HG03064 (cell line): Measurements from ENCODE around the gene C1orf226.
"Not testable (repeated sequence)": the region's sequence is repeated elsewhere in the genome, so short reads cannot be mapped to it uniquely, and the experiment has no call there.

Source experiments
- ATAC-seq: cut with Tn5 transposase; IDR thresholded peaks from one replicate; pipeline ENCODE4 v1.9.1; 2021; ENCODE audit warnings: low read depth; ENCODE audit not compliant: unreplicated experiment

C1orf226 gene

DNA sequence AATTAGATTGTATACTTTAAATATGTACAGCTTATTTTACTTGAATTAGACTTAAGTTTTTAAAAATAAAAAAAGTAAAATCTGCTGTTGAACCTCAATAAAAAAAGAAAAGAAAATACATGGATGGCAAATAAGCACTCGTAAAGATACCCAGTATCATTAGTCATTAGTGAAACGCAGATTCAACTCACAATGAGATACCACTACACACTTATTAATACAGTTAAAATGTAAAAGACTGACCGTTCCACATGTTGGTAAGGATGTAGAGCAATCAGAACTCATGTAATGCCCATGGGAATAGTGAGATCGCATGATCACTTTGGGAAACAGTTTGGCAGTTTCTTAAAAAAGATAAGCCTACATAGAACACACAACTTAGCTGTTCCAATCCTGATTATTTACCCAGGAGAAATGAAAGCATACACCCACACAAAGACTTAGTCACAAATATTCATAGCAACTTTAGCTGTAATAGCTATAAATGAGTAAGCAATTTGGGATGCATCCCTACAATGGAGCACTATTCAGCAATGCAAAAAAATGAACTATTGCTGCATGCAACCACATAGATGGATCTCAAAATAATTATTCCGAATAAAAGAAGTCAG lies 23.1 kb downstream of the C1orf226 start:
- no peak for ATAC-seq

DNA sequence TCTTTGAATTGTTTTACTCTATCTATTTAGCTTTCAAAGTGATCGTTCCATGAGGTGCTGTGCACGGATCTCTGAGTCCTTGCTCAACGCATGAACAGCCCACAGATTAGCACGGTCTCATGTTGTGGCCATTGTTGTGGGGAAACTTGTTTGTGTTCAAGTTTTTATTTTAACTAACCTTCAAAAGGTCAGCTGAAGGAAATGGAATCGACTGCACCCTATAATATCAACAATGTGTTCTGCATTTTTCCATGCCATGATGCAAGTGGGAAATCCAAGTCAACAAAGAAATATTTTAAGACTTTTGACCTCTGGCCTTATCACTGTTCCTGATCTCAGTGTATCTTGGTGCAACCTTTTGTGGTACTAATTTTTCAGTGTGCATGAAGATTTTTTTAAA lies 24.3 kb downstream of the C1orf226 start:
- no peak for ATAC-seq

DNA sequence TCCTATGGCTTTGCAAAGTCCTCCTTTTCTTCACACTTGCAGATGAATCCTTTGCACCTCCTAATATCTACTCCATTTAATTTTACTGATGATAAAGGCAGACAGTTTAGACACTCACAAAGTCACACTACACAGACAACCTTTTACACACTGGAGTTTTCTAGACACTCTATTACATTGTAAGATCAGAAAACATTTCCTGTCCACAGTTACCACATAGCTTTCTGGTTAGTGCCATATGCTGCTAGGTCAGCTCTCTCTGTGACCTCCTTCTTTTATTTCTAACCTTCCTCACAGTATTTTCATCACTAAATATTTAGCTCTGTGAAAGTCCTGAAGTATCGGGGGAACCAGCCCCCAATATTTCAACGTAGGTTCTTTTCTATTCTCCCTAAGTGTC lies 25.3 kb downstream of the C1orf226 start:
- no peak for ATAC-seq

DNA sequence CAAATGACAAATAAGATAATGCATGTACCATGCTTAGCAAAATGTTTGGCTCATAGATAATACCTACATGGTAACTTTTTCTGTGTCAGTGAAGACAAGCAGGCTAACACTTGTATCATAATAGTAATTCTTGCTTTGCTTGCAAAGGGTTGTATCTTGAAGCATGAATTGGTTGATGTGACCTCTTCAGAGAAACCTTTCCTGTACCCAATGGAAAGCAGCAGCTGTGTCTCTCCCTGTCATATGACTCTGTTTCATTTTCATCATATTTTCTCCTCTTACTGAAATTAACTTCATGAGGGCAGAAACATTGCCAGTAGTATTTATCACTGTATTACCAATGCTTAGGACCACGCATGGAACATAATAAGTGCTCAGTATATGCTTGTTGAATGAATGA lies 26.0 kb downstream of the C1orf226 start:
- ATAC-seq = no peak

DNA sequence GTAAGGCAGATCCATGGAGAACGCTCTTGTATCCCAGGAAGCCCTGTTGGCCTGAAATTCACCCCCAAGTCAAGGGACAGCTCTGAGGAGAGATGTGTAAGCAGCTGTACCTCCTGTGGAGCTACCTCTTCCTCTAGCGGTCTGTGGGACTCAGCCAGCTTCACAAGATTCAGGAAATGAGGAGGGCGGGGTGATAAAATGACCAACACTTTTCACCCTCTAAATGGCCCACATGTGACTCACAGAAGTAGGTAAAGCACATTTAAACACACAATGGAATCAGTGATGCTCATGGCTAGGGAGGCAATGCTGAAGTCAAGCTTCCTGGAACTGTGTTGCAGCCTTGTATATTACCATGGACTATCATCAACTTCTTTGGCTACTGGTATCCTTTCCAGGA lies 30.5 kb downstream of the C1orf226 start, which contains the start of gene SH2D1B:
Gene SH2D1B (minus strand): TSS at position 135 of the 400 bp plus-strand sequence. CDS start 120 bp downstream, at position 15.
- no peak for ATAC-seq

DNA sequence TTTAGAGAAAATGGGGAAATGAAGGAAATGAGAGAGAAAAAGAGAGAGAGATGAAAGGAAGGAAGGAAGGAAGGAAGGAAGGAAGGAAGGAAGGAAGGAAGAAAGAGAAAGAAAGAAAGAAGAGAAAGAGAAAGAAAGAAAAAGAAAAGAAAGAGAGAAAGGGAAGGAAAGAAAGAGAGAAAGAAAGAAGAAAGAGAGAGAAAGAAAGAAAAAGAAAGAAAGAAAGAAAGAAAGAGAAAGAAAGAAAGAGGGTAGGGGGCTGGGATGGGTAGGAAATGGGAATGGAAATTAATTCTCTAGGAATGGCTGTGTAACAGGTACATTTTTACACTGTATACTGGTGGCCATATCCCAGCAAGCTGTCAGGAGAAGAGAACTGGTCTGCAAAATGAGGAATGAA lies 34.7 kb downstream of the C1orf226 start:
- no peak for ATAC-seq

DNA sequence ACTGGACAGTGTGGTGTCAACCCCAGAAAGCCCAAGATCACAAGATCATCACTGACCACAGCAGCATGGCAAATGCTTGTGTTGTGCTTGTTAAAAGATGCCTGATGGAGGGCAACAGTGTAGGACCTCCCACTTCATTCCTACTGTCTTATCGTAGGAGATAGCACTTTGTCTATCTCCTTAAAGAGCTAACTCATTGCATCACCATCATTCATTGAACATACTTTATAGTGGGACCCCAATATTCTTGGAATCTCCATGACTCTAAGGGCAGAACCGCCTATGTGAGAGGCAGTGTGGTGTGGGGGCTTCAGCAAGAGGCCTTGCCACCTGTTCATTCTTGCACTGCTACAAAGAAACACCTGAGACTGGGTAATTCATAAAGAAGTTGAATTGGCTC lies 35.4 kb downstream of the C1orf226 start:
- ATAC-seq = no peak

DNA sequence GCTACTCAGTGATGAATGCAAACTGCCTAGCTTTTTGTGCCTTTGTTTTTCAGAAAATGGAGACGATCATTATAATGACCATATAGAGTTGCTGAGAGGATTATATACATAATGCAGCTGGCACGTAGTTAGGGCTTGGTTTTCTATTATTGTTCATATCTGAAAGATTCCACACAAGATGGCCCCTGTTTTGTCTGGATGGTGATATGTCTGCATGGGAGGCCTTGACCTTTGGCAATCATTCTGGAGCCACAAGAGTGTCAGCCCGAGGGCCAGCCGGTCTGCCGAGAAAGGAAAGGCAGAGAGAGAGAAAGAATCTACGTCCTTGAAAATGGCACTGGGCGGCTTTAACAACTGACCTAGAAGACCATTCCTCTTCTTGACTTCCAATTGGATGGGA lies 36.1 kb downstream of the C1orf226 start:
- no peak for ATAC-seq

DNA sequence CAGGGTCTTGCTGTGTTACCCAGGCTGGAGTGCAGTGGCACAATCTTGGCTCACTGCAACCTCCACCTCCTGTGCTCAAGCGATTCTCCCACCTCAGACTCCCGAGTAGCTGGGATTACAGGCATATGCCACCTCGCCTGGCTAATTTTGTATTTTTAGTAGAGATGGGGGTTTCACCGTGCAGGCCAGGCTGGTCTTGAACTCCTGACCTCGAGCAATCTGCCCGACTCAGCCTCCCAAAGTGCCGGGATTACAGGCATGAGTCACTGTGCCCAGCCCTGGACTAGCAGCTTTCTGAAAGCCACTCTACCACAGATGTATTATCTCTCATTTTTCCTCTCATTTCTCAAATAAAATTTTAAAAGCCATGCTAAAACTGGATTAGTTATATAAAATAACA lies 37.1 kb downstream of the C1orf226 start:
- not testable (repeated sequence) for ATAC-seq

DNA sequence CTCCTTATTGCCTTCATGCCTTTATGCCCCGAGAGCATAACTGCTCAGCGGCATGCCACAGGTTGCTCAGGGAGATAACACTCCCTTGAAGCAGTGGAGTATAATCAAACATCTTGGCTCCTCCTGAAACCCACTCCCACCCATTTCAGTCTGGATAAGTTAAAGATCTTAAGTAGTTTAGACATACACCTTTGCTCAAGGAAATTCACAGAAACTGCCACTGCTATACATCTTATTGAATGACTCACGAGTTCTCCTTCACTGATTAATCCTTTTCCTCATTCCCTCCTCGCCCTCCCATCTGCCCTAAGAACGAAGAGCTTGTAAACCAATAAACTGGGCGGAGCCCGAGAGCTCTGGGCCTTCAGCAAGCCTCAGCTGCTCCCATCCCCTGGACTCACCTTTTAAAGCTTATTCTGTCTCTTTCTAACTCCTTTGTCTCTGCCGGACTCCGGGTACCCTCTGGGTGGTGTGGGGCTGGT lies 38.0 kb downstream of the C1orf226 start:
- not testable (repeated sequence) for ATAC-seq

DNA sequence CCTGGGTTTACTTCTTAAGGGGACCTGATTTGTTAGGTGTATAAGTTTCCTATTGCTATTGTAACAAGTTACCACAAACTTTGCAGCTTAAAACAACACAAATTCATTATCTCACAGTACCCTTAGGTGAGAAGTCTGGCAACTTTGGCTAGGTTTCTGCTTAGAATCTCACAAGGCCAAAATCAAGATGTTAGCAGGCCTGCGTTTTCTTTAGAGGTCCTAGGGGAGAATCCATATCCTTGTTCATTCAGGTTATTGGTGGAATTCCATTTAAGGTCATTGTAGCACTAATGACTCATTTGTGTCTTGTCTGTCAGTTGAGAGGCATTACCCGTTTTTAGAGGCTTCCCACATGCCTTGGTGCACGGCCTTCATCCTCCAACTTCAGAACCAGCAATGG lies 38.6 kb downstream of the C1orf226 start:
- ATAC-seq = no peak

DNA sequence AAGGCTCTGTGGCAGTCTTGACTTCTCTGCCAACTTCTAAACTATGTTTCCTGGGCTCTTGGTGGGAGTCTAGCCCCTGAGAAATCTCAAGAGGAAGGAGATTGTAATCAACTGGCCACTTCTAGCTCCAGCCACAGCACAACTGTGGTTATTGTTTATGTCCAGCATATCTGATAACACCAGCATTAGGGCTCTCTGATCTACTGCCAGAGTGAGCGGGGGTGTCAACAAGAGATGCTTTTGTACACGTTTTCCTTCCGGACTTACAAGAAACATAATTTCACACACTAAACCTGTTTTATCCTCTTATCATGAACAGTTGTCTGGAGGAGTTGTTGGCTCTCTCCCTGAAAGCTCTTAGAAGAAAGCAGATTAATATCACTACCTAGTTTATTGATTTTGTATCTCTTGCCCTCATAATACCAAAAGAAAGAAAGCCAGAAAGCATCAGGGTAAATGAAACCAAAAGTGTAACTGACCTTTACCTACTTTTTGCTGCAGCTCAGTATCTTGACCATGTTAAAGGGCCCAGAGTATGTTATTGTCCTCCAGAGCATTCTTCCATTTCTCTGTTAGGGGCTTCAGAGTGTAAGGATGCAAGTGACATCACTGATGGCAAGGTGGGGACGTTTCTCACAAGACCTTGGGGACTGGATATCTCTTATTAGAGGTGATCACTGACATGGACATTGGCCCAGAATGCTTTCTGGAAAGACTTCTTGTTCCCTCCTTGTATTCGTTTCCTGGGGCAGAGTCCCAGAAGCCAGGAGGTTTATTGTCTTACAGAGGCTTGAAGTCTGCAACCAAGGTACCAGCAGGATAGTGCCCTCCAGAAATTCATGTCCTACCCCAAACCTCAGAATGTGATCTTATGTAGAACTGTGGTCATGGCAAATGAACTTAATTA lies 40.0 kb downstream of the C1orf226 start:
- no peak for ATAC-seq

DNA sequence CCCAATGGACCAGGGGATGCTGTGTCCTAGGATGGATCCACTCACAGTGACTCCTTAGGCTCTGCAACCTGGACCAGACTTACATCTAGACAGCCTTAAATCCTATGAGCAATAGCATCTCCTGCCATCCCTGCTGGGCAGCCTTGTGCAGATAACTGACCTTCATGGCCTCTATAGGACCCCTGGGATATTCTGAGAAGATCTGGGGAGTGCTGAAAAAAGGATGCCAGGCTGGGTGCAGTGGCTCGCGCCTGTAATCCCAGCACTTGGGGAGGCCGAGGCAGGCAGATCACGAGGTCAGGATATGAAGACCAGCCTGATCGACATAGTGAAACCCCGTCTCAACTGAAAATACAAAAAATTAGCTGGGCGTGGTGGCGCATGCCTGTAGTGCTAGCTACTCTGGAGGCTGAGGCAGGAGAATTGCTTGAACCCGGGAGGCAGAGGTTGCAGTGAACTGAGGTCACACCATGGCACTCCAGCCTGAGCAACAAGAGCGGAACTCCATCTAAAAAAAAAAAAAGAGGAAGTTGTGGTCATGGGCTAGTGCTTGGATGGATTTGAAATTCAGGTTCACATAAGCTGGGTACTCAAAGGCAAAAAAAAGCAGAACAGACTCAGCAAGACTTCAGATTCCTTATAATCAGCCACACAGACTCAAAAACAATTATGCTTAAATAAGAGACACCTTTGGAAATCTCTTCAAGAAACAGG lies 41.3 kb downstream of the C1orf226 start:
- ATAC-seq = no peak

DNA sequence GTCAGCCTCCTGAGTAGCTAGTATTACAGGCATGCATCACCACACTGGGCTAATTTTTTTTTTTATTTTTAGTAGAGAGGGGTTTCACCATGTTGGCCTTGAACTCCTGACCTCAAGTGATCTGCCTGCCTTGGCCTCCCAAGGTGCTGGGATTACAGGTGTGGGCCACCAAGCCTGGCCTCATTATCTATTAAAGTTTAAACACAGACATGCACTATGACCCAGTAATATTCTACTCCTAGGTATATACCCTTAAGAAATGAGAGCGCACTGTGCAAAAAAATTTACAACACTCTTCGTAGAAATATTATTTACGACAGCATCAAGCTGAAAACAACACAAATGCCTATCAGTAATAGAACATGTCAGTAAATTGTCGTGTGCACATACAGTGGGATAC lies 49.1 kb downstream of the C1orf226 start:
- no peak for ATAC-seq

DNA sequence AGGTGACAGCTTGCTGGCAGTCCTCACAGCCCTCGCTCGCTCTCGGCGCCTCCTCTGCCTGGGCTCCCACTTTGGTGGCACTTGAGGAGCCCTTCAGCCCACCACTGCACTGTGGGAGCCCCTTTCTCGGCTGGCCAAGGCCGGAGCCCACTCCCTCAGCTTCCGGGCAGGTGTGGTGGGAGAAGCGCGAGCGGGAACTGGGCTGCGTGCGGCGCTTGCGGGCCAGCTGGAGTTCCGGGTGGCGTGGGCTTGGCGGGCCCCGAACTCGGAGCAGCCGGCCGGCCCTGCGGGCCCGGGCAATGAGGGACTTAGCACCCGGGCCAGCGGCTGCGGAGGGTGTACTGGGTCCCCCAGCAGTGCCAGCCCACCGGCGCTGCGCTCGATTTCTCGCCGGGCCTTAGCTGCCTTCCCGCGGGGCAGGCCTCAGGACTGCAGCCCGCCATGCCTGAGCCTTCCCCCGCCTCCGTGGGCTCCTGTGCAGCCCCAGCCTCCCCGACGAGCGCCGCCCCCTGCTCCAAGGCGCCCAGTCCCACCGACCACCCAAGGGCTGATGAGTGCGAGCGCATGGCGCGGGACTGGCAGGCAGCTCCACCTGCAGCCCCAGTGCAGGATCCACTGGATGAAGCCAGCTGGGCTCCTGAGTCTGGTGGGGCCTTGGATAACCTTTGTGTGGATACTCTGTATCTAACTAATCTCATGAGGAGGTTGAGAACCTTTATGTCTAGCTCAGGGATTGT lies 51.6 kb downstream of the C1orf226 start:
- ATAC-seq = not testable (repeated sequence)
